OCI-LY1 (cell line): ENCODE measurements around the gene GRIN2A.

Experiments used
- H2AFZ ChIP-seq: fragments of 200-600 bp; sonication (generic), shearing (Covaris generic); 2 replicates; pipeline ENCODE4 v1.6.0; 2014; ENCODE audit warnings: antibody characterized with exemption, mild to moderate bottlenecking, low read length
- H3F3A ChIP-seq: fragments of 200-600 bp; sonication (generic), shearing (Covaris generic); 2 replicates; pipeline ENCODE4 v1.6.0; 2014; ENCODE audit warnings: mild to moderate bottlenecking, antibody characterized with exemption, low read length, moderate library complexity; ENCODE audit not compliant: insufficient read depth
- H3K27ac ChIP-seq: fragments of 200-600 bp; sonication (generic); 2 replicates; pipeline ENCODE4 v1.5.1; 2014; ENCODE audit warnings: low read length, mixed run types, mild to moderate bottlenecking, low read depth; ENCODE audit not compliant: poor library complexity, severe bottlenecking
- H3K27me3 ChIP-seq: fragments of 200-600 bp; sonication (generic); 2 replicates; pipeline ENCODE4 v1.6.0; 2014; ENCODE audit warnings: antibody characterized with exemption, mild to moderate bottlenecking, low read length, moderate library complexity; ENCODE audit not compliant: insufficient read depth
- H3K36me3 ChIP-seq: fragments of 200-600 bp; sonication (generic); 2 replicates; pipeline ENCODE4 v1.6.1; 2014; ENCODE audit warnings: mild to moderate bottlenecking, antibody characterized with exemption, low read length, moderate library complexity, mixed read lengths; ENCODE audit not compliant: insufficient read depth
- H3K4me1 ChIP-seq: fragments of 200-600 bp; sonication (generic); 2 replicates; pipeline ENCODE4 v1.5.1; 2014; ENCODE audit warnings: mild to moderate bottlenecking, low read length, moderate library complexity; ENCODE audit not compliant: insufficient read depth, severe bottlenecking
- H3K4me2 ChIP-seq: fragments of 200-600 bp; sonication (generic), shearing (Covaris generic); 2 replicates; pipeline ENCODE4 v1.6.1; 2014; ENCODE audit warnings: low read length
- H3K4me3 ChIP-seq: fragments of 200-600 bp; sonication (generic); 2 replicates; pipeline ENCODE4 v1.5.1; 2014; ENCODE audit warnings: low read length, low read depth, mild to moderate bottlenecking, mixed read lengths; ENCODE audit not compliant: poor library complexity, severe bottlenecking
- H3K79me2 ChIP-seq: fragments of 200-600 bp; shearing (Covaris generic); 2 replicates; pipeline ENCODE4 v1.6.1; 2016; ENCODE audit warnings: mixed run types, low read length, mixed read lengths; ENCODE audit not compliant: insufficient read depth
- H3K9ac ChIP-seq: fragments of 200-600 bp; sonication (generic), shearing (Covaris generic); 2 replicates; pipeline ENCODE4 v1.6.1; 2014; ENCODE audit warnings: mild to moderate bottlenecking, low read length, mixed read lengths
- H3K9me2 ChIP-seq: fragments of 200-600 bp; sonication (generic), shearing (Covaris generic); 2 replicates; pipeline ENCODE4 v1.6.1; 2014; ENCODE audit warnings: low read depth, mild to moderate bottlenecking, low read length, mixed read lengths
- H3K9me3 ChIP-seq: fragments of 200-600 bp; shearing (Covaris generic); 2 replicates; pipeline ENCODE4 v1.6.1; 2014; ENCODE audit warnings: low read length, mixed read lengths
- H4K20me1 ChIP-seq: fragments of 200-600 bp; sonication (generic), shearing (Covaris generic); 2 replicates; pipeline ENCODE4 v1.6.0; 2016; ENCODE audit warnings: mild to moderate bottlenecking, low read length; ENCODE audit not compliant: insufficient read depth
- CTCF ChIP-seq: fragments of 200-600 bp; sonication (generic), shearing (Covaris generic); IDR thresholded peaks from 2 replicates; pipeline ENCODE4 v1.5.1; 2017; ENCODE audit warnings: mild to moderate bottlenecking, antibody characterized with exemption, low read length, moderate library complexity, mixed read lengths
- EZH2 ChIP-seq: fragments of 200-600 bp; sonication (generic), shearing (Covaris generic); IDR thresholded peaks from 2 replicates; pipeline ENCODE4 v1.8.0; 2017; ENCODE audit warnings: borderline replicate concordance, mixed run types, mild to moderate bottlenecking, antibody characterized with exemption, low read length, moderate library complexity, mixed read lengths

GRIN2A gene

GRCh38 chr16:9837481-9837880 lies 344.7 kb downstream of the GRIN2A start:
- H3K4me2 ChIP-seq = no peak overlapping the region
- TF ChIP-seq EZH2 = no peak
- no peak for TF ChIP-seq CTCF
- H4K20me1 ChIP-seq = no peaks in the 10 kb centered on the region; the same call in 1 of the 2 replicates
- H3K27ac ChIP-seq = no peak overlapping the region
- H2AFZ ChIP-seq = no peak overlapping the region
- H3K4me3 ChIP-seq = no peak overlapping the region
- no peaks in the 10 kb centered on the region for H3F3A ChIP-seq
- no peaks in the 10 kb centered on the region for H3K36me3 ChIP-seq
- H3K27me3 ChIP-seq = no peaks in the 10 kb centered on the region
- no peak overlapping the region for H3K9ac ChIP-seq
- no peaks in the 10 kb centered on the region for H3K79me2 ChIP-seq
- H3K9me3 ChIP-seq = no peaks in the 10 kb centered on the region
- H3K4me1 ChIP-seq = no peaks in the 10 kb centered on the region
- H3K9me2 ChIP-seq = no peaks in the 10 kb centered on the region

- no peaks in the 10 kb centered on the region for H3K27me3 ChIP-seq
- H3K9me3 ChIP-seq = no peaks in the 10 kb centered on the region
- no peaks in the 10 kb centered on the region for H3K36me3 ChIP-seq
- no peaks in the 10 kb centered on the region for H3K79me2 ChIP-seq
- H3K9me2 ChIP-seq = no peaks in the 10 kb centered on the region
- TF ChIP-seq EZH2 (no peak), CTCF (no peak)
- H3K4me2 ChIP-seq = no peak overlapping the region
- no peak overlapping the region for H3K4me3 ChIP-seq
- H2AFZ ChIP-seq = no peak overlapping the region
- H3F3A ChIP-seq = no peaks in the 10 kb centered on the region
- H3K27ac ChIP-seq = no peak overlapping the region
- no peaks in the 10 kb centered on the region; the same call in 1 of the 2 replicates for H4K20me1 ChIP-seq
- no peak overlapping the region for H3K9ac ChIP-seq
- no peaks in the 10 kb centered on the region for H3K4me1 ChIP-seq
Measured at GRCh38 chr16:9836118-9836736, 346.0 kb downstream of the GRIN2A start.

GRCh38 chr16:9827062-9827752 lies 355.0 kb downstream of the GRIN2A start:
- H3K4me2 ChIP-seq = no peak overlapping the region
- H2AFZ ChIP-seq = no peak overlapping the region
- H4K20me1 ChIP-seq = no peaks in the 10 kb centered on the region
- H3K4me3 ChIP-seq = no peak overlapping the region
- no peak overlapping the region for H3K27ac ChIP-seq
- H3K79me2 ChIP-seq = no peaks in the 10 kb centered on the region
- H3K9me2 ChIP-seq = no peaks in the 10 kb centered on the region
- H3F3A ChIP-seq = no peaks in the 10 kb centered on the region
- H3K36me3 ChIP-seq = no peaks in the 10 kb centered on the region
- no peak for TF ChIP-seq CTCF
- no peak overlapping the region for H3K9ac ChIP-seq
- no peaks in the 10 kb centered on the region for H3K9me3 ChIP-seq
- no peaks in the 10 kb centered on the region for H3K4me1 ChIP-seq
- H3K27me3 ChIP-seq = 0 out of 2 replicates have a peak, but pooled peaks cover 5% of the 10 kb centered on the region
